Subcutaneous adipose tissue (tissue), 4 donors: ENCODE results near the gene SQOR. TPM values are rescaled to one million over a fixed set of nuclear protein-coding genes. Genes with fewer than 3 reads are reported as not detected.

Experiments used
- CTCF ChIP-seq: fragments of 450-650 bp; IDR thresholded peaks from one replicate; pipeline ENCODE4 v1.5.1; 2016; ENCODE audit warnings: low read depth, mild to moderate bottlenecking, control low read depth, antibody characterized with exemption, moderate library complexity
- total RNA-seq, 4 donors: library from RNA; depleted of rRNA; stranded (reverse); fragments of >200 nt; gene quantifications; one replicate each; pipeline ENCODE4 v1.1.0, GENCODE V29; 2016

The SQOR gene
- total RNA-seq, 4 donors from 2014 or later: 43.7 to 97.2 (median 67.3) TPM

DNA sequence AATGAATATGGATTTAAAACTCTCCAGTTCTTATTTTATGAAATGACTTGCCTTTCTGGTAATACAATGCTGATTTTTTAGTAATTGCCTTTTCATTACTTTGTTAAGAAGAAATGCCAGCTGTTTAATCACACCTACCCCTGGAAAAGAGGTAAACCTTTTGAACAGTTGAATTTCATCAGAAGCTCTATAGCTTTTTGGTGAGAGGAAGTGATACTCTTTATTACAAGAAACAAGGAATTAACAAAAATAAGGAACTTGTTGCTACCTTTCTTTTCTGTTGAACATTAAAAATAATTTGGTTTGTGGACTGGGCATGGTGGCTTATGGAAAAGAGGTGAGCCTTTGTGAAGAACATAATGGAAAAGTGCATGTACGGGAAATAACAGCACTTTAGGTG is 28.0 kb upstream of the SQOR start:
- TF ChIP-seq CTCF: no peak

DNA sequence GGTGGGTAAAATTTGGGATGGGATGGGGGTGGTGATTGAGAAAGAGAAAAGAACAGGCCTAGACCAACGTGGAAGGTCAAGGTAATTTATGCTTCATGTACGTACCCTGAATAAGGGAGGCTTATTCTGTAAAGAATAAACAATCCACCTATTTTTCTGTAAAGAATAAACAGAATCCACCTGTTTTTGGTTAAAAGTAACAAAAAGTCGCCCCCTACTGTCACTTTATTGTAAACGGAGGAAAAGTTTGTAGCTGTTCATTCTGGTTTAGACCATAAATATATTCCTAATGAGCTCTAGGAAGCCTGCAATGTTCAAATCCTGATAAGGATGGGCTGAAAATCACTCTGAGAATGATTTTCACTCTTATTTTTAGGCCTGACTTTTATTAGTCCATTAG is 23.5 kb upstream of the SQOR start:
- no peak for TF ChIP-seq CTCF

DNA sequence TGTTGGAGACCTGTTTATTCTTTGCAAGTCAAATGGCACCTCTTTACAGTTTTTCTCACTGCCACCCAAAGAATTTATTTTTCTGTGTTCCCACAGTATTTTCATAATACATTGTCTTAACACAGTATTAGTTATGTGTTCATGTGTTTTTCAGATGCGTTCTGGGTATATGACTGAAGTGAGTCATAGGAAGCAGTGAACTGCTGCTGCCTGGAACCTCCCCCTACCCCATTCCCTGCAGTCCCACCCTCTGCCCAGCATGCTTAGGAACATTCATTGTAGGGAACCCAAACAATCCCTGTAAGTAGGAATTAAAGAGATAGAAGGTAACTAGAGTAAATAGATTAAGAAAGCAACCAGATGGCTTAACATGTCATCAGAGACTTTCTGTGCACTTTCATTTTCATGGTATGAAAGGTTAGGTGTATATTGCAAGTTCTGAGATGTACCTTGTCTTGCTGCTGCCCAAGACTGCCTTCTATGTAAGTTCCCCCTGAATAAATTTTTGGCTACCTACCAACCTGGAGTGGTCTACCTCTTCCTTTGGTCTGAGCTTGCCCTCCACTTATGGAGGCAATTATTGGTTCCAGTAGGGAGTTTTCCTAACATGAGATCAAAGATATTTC is 21.9 kb upstream of the SQOR start:
- no peak for TF ChIP-seq CTCF

GRCh38 chr15:45616901-45617323 is 17.9 kb upstream of the SQOR start:
- no peak for TF ChIP-seq CTCF

- no peak for TF ChIP-seq CTCF
Observed at GRCh38 chr15:45618813-45619212, 16.0 kb upstream of the SQOR start.

DNA sequence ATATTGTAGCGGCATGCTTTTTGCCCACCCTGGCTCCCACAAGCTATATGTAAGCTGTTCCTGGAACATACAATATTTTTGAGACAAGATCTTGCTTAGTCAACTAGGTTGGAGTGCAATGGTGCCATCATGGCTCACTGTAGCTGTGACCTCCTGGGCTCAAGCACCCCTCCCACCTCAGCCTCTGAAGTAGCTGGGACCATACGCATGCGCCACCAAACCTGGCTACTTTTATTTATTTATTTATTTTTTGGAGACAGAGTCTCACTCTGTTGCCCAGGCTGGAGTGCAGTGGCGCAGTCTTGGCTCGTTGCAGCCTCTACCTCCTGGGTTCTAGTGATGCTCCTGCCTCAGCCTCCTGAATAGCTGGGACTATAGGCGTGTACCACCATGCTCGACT is 6.7 kb upstream of the SQOR start:
- TF ChIP-seq CTCF: no peak

GRCh38 chr15:45630917-45631691 is 3.7 kb upstream of the SQOR start:
- no peak for TF ChIP-seq CTCF
